ENCODE measurements around the gene BIN1.

Gene BIN1

GRCh38 chr2:127103243-127104165, 3.5 kb downstream of the BIN1 start:
- FAIRE-seq = no peak

GRCh38 chr2:127102521-127103242, 4.3 kb downstream of the BIN1 start:
- no peak for FAIRE-seq

- FAIRE-seq = no peak
These were observed 5.0 kb downstream of the BIN1 start for GRCh38 chr2:127101756-127102477.

- FAIRE-seq = no peak
These were observed 5.8 kb downstream of the BIN1 start for GRCh38 chr2:127101048-127101611.

GRCh38 chr2:127100251-127101047, 6.5 kb downstream of the BIN1 start:
- FAIRE-seq = no peak

GRCh38 chr2:127098711-127099110, 8.2 kb downstream of the BIN1 start:
- FAIRE-seq = no peak

- no peak for FAIRE-seq
These were observed 8.9 kb downstream of the BIN1 start for GRCh38 chr2:127097841-127098651.

- no peak for FAIRE-seq
These were observed 9.5 kb downstream of the BIN1 start for GRCh38 chr2:127097471-127097765.

- no peak for FAIRE-seq
These were observed 10.1 kb downstream of the BIN1 start for GRCh38 chr2:127096718-127097470.

- no peak for FAIRE-seq
These were observed 10.7 kb downstream of the BIN1 start for GRCh38 chr2:127096280-127096679.

GRCh38 chr2:127095784-127096183, 11.2 kb downstream of the BIN1 start:
- FAIRE-seq = no peak

- FAIRE-seq = no peak
These were observed 11.7 kb downstream of the BIN1 start for GRCh38 chr2:127095367-127095641.

- no peak for FAIRE-seq
These were observed 12.2 kb downstream of the BIN1 start for GRCh38 chr2:127094509-127095366.

- no peak for FAIRE-seq
These were observed 13.2 kb downstream of the BIN1 start for GRCh38 chr2:127093648-127094210.

GRCh38 chr2:127092901-127093516, 13.9 kb downstream of the BIN1 start:
- FAIRE-seq = no peak

GRCh38 chr2:127092306-127092705, 14.6 kb downstream of the BIN1 start:
- no peak for FAIRE-seq

GRCh38 chr2:127091886-127092285, 15.1 kb downstream of the BIN1 start:
- FAIRE-seq = no peak

- FAIRE-seq = no peak
These were observed 15.8 kb downstream of the BIN1 start for GRCh38 chr2:127091148-127091547.
